Umbilical cord (tissue), 2 donors: ENCODE results near the gene NUP160. TPM values are rescaled to one million over a fixed set of nuclear protein-coding genes. Genes with fewer than 3 reads are reported as not detected.
"Not testable (repeated sequence)": the region's sequence is repeated elsewhere in the genome, so short reads cannot be mapped to it uniquely, and the experiment has no call there.

Source experiments
- DNase-seq: peaks from one replicate; pipeline ENCODE4 v3.0.0-alpha.2; 2015; ENCODE audit warnings: low spot score
- total RNA-seq: library from RNA; depleted of rRNA; stranded (reverse); fragments of >200 nt; gene quantifications from one replicate; pipeline ENCODE4 v1.2.3, GENCODE V29; 2014; ENCODE audit warnings: low replicate concordance; ENCODE audit not compliant: insufficient read depth

Gene NUP160
- total RNA-seq, 1 donor from 2014 or later = 57.3 TPM

DNA sequence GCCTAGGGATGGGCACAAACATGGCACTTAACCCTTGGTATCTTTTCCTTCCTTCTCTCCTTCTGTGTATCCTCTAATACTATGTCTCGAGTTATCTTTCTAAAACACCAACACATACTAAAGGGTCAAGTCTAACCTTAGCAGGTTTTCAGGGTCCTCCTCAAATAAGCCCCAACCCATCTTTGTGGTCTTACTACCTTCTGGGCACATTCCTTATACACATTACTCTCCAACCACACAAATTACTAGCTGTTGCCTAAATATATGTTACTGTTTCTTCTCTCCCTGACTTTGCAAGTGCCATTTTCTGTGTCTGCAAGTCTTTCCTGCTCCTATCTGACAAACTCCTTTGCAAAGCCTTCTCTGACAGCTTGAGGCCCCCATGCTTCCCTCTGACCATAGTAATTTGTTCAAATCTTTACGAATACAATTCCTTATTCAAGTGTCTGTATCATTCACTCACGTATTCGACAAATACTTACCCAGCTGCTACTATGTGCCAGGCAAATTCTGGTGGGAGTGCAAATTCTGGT, 15.8 kb upstream of the NUP160 start:
- no peak for DNase-seq

DNA sequence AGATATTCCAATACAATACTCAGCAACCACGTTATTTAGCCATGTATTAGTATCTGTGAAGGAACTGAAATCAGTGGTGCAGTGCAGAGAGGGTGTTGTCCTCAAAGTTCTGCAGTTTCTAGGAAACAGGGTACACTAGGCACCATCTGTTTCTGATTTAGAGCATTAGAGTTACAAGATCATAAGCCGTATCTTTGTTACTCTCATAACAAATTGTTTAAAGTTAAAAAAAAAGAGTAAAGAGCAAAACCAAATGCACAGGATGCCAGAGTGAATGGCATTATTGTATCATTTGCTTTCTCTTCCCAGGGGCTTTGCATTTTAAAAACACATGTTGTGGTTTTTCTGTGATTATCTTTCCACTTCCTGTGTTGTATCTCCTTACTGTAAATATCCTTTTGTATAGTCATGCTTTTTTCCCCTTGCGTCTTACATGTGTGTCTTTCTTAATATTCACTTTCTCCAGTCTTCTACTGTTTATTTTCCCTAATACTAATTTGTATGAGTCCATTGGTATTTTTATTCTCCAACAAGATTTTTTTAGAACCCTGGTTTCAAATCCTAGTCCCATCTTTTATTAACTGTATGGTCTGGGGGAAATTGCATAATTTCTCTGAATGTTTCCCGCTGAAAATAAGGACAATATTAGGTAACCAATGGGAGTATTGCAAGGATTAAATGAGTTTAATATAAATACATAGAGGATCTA, 15.2 kb upstream of the NUP160 start:
- DNase-seq = peak; percentile 87

- DNase-seq = no peak
Observed at GRCh38 chr11:47861728-47862127, 13.6 kb upstream of the NUP160 start.

DNA sequence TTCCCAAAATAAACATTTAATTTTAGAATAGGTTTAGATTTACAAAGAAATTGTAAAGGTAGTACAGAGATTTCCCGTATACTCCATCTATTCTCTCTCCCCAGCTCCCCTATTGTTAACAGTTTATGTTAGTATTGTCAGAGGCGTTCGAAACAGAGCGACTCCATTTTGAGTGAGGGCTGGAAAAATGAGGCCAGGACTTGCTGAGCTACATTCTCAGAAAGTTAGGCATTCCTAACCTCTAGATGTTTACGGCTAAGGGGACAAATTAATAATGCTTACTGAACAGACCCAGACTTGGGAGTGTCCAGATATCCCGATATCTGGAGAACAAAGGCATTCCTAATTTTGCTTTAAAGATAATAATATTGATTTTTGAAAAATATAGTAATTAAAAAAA, 12.4 kb upstream of the NUP160 start:
- DNase-seq = peak; percentile 35

DNA sequence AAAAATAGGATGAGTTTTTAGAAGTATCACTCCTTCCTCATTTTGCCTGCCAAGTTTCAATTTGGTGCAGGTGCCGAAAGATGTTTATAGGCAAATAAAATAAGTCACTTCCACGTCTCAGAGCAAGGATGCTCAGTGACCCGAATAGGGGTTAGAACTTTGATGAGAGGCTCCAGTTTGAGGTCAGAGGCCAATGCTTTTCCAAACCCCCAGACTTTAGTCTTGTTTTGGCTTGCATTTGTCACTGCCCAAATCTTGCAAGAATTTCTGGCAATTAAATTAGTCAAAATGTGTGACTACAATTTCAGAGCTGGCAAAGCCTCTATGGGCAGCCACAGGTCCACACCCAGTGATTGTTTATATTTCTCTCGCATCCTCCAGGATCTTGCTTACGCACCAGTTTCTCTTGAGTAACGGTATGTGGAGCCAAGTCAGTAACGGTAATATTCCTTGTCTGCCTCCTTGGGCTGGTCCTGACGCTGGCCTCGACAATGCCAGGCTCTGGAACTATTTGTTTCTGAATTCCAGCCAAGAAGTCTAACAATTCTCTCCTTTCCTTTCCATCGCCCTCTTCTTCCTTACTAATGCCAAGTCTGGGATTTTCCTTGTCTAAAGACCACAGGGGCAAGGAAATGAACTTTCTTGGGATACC, 9.9 kb upstream of the NUP160 start:
- DNase-seq = peak; percentile 61

DNA sequence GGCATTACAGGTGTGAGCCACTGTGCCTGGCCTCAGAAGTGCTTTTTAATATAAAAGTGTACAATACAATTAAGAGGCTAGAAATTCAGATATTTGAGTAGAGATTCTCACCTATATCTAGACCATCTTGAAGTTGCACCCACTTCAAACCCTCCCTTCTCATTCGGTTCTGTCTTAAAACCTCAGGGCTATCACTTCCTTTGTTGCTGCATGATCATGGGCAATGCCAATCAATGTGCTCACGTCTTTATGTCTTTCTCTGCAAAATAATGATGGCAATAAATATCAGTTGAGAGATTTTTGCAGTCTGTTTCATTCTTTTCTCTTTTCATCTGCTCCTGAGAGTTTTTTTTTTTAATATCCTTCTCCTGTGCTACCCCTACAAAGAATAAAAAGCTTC, 9.3 kb upstream of the NUP160 start:
- no peak for DNase-seq

DNA sequence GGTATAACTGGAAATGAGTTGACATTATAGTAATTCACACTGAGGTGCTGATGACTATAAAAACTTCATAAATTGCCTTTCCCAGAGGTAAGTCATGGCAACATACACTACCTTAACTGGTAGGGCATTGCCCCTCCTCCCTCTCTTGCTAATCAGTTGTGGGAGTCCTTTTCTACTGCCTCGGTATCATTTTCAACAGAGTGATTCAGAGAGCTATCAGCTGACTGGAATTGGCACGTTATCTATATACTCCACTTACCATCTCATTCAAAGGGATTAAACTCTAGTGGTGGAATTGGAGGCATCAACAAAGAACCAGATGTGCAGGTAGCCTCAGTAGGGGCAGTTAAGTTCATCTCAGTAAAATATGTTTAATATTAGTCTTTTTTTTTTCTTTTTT, 8.0 kb upstream of the NUP160 start:
- DNase-seq = no peak

DNA sequence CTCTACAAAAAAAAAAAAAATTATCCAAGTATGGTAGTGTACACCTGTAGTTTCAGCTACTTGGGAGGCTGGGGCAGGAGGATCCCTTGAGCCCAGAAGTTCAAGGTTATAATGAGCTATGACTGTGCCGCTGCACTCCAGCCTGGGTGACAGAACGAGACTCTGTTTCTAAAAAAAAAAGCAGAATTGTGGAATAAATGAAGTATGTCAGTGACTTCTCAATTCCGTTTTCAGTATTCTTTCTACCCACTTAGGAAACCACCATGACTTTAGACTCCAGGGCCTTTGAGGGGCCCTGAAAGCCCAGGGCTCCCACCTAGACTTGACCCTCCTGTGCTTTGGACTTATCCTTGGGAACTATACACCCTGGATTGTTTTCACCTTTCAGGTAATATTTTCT, 6.5 kb upstream of the NUP160 start:
- DNase-seq = no peak

DNA sequence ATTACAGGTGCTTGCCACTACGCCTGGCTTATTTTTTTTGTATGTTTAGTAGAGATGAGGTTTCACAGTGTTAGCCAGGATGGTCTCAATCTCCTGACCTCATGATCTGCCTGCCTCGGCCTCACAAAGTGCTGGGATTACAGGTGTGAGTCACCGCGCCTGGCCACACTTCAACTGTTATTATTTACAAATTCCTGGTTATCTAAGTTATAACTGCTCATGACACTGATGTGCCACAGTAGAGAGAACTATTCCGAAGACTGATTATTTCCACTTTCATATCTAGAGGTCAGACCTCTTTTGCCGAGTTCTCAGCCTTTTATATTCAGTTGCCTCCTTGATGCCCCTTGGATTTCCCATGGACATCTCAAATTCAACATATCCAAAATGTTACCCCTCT, 3.9 kb upstream of the NUP160 start:
- DNase-seq = no peak

DNA sequence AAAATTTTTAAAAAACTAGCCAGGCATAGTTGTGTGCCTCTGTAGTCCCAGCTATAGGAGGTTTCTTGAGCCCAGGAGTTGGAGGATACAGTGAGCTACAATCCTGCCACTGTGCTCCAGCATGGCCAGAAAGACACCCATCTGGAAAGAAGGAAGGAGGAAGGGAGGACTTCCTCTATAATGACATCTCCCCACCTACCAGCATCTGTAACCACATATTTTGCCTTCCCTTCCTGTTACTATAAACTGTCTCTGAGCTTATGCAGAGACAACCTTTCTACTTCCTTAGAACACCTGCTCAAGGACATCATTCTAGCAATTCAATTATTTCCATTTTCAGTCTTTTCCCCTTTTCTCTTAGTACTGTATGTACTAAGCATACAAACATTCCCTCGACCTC, 2.2 kb upstream of the NUP160 start:
- DNase-seq = no peak

GRCh38 chr11:47848700-47849155, 578 bp upstream of the NUP160 start:
- no peak for DNase-seq

DNA sequence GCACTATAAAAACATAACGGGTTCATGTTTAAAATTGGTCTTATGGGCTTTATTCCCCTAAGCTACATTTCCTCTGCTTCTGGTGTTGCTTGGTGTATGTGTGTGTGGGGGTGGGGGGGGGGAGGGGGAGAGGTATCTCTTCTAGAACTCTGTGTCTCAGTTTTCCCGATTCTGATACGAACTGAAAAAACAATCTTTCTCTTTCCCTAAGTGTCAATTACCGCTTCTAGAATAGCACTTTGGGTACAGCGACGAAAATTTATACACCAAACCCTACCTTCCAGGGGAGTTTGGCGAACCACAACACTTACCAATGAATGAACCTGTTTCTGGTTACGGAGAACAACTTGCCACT, 636 bp downstream of the NUP160 start:
- DNase-seq = no peak

DNA sequence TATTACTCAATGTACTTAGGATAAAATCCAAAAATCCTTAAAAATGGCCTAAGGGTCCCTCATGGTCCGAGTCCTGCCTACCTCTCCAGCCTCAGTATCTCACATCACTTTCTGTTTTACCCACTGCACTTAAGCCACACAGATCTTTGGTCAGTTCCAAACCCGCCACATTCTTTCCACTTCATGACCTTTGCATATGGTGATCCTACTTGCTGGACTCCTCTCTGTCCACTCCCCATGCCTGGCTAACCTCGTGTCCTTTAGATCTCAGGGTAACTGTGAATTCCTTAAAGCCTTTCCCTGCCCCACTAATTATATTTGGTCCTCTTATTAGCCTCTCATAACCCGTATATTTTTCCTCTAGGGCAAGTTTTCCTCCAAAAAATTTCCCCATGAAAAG, 1.2 kb downstream of the NUP160 start:
- no peak for DNase-seq

DNA sequence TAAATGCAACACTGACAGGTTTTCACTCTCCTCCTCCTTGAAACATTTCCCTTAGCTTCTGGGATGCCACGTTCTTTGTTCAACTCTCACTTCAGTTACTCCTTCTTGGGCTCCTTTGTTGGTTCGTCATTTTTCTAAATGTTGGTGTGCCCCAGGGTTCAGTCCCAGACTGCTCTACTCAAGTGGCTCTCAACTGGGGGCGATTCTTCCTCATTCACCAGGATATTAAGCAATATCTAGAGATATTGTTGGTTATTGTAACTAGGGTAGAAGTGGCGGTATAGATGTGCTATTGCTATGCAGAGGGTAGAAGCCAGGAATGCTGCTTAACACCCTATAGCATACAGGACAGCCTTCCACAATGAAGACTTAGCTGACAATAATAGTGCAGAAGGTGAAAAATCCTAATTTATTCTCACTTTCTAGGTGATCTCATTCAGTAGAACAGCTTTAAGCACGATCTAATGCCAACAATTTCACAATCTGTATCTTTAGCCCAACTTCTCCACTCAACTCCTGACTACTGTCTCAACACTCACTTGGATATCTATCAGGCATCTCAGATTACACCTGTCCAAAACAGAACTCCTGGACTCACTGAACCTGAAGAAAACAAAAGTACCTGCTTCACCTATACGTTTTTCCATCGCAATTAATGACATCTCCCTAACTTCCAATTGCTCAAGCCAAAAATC, 4.6 kb downstream of the NUP160 start:
- DNase-seq = no peak

DNA sequence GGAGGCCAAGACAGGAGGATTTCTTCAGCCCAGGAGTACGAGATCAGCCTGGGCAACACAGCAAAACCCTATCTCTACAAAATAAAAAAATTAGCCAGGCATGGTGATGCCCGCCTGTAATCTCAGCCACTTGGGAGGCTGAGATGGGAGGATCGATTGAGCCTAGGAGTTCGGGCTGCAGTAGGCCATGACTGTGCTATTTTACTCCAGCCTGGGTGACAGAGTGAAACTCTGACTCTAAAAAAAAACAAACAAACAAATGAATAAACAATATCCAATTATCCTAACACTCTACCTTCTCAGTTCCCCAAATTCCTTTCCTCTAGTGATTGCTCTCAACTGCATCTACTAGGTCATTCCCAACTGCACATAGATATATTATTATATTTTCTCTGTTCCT, 5.4 kb downstream of the NUP160 start:
- DNase-seq = no peak

DNA sequence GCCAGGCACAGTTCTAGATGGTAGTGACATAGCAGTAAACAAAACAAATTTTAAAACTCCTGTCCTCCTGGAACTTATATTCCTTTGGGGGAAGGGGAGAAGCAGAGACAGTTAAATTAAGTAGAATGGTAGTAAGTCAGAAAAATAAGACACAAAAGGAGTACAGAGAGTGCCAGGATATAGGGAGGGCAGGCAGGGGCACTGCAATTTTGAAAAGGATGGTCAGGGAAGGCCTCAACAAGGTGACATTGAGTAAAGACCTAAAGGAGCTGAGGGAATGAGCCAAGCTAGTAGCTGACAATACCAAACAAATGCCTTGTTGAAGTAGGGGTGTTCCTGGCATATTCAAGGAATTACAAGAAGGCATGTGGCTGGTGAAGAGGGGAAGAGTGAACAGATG, 10.2 kb downstream of the NUP160 start:
- DNase-seq = no peak

GRCh38 chr11:47837292-47837691, 10.9 kb downstream of the NUP160 start:
- DNase-seq = no peak

- DNase-seq = not testable (repeated sequence)
Observed at GRCh38 chr11:47830013-47830412, 18.1 kb downstream of the NUP160 start.

DNA sequence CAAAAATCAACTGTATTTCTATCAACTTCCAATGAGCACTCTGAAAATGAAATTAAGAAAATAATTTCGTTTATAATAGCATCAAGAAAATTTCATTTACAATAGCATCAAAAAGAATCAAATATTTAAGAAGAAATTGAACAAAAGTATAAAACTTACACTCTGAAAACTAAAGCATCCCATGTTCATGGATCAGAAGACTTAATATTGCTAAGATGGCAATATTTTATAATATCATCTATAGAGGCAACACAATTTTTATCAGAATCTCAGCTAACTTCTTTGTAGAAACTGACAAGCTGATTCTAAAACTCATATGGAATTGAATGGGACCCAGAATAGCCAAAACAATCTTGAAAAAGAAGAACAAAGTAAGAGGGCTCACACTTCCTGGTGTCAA, 19.9 kb downstream of the NUP160 start:
- DNase-seq = no peak

DNA sequence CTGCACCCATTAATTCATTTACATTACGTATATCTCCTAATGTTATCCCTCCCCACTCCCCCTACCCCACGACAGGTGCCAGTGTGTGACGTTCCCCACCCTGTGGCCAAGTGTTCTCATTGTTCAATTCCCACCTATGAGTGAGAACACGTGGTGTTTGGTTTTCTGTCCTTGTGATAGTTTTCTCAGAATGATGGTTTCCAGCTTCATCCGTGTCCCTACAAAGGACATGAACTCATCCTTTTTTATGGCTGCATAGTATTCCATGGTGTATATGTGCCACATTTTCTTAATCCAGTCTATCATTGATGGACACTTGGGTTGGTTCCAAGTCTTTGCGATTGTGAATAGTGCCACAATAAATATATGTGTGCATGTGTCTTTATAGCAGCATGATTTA, 25.5 kb downstream of the NUP160 start:
- not testable (repeated sequence) for DNase-seq

GRCh38 chr11:47819743-47820142, 28.4 kb downstream of the NUP160 start:
- no peak for DNase-seq

- DNase-seq = no peak
Observed at GRCh38 chr11:47800759-47801158, 47.4 kb downstream of the NUP160 start.

DNA sequence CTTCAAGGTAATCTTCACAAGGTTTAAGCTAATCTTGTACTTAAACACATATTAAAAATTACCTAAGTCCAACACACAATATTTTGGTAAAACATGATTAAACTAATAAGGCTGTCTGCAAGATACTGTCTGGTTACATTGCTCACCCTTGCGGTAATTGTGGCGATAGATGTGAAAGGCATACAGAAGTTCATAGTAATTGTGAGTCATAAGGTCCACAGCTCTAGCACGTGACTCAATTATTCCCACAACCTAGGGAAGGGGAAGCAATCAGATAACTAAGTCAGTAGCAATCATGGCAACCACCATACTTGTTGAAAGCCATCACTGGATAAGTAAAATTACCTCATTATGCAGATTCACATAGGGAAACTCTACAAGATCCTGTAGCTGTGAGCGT, 50.5 kb downstream of the NUP160 start:
- no peak for DNase-seq
